Stimulated activated CD8-positive, alpha-beta memory T cell treated with anti-CD3 and anti-CD28 coated beads, Interleukin-7, amount 100 ng/mL, for 24 hours (primary cell): Measurements from ENCODE around the gene PPP2R2C.

Experiments used
- DNase-seq: peaks from one replicate; pipeline ENCODE4 v3.0.0-alpha.2; 2020; ENCODE audit warnings: low read depth

PPP2R2C gene

GRCh38 chr4:6378493-6379445 lies 93.6 kb downstream of the PPP2R2C start:
- DNase-seq: no peak

DNA sequence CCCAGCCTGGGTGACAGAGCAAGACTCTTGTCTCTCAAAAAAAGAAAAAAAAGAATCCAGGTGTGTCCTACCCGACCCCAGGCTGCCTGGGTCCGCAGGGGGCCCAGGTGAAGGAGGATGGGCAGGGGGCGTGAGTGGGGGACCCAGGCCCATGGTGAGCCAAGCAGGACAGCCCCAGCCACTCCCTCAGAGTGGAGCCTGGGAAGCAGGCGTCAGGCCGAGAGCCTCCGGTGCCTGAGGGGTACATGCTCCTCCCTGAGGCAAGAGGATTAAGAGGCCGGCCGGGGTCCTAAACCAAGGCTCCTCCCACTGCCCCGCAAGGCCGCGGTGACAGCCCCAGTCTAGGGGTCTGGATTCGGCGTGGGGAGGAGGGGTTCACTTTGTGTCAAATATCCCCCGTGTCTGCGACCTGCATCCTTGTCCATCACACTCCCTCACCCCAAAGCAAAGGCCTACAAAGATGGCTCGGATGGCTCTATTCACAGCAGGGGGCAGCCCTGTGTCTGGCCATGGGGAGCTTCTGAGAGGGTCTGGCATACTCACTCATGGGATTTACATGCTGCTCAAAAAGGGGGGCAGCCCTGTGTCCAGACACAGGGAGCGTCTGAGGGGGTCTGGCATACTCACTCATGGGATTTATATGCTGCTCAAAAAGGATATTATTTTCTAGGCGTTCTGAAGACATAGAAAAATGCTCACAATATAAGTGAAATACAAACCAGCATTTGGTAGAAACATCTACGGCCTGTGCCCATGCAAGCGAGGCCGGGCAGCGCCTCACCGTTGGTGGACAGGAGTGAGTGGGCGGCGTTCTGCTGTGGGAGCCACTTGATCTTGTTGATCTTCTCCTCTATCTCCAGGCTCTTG lies 94.6 kb downstream of the PPP2R2C start:
- no peak for DNase-seq

DNA sequence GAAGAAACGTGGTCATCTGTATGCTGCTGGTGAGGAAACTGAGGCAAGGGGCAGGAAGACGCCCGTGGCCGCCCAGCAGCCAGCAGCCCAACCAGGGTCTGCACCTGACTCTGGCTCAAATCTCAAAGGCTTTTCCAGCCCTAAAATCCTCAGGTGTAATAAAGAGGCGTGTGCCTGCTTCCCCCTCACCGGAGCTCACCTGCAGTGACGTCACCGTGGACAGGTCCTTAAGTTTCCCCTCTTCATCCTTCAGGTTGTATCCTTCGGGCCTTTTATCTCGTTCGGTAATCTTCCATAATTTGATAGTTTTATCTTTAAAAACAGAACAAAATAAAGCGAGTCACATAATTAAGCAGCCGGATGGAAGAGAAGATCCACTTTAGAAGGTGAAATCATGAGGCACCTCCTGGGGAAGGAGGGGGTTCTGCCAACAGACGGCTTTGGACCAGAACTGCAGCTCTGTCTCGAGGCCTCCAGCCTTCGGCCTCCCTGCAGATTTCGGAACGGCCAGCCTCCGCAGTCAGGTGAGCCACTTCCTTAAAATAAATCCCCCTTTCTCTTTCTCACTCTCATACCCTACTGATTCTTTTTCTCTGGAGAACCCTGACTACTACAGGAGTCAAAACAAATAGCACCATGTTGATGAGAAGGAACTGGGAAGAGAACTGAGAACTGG lies 96.7 kb downstream of the PPP2R2C start:
- no peak for DNase-seq

GRCh38 chr4:6374575-6374974 lies 97.8 kb downstream of the PPP2R2C start:
- DNase-seq: no peak

DNA sequence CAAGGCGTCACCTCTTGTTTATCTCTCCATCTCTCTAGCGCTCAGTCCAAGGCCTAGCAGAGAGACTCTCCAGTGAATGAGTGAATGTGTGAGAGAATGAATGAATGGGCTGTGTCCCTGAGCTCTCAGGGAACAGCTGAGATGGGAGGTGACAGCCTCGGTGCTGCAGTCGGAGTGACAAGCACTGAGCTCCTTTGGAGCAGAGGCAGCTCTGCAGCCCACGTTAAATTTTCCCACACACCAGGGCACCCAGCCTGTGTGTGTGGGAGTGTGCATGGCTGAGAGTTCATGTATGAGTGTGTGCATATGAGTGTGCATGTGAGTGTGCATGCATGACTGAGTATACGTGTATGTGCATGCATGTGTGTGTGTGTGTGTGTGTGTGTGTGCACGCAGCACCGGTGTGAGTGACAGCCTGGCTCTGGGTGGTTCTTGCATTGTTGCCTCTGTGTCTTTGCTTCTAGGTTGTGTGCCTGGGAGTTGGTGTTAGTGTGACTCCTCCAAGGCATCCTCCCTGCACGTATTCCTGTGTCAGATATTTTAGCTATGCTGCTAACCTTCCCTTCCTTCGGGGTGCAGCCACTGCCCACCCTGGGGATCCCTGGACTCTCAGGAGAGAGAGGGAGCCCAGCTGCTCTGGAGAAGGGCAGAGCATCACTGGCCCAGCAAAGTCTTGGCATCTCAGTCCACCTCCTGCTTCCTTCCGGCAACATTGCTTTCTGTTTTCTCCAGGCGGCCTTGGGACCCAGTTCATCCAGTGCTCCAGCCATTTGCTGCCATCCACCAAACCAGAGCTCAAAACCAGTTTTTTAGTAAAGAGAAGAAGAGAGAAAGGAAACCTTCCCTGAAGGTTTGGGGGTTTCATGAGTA lies 98.6 kb downstream of the PPP2R2C start:
- DNase-seq: no peak

DNA sequence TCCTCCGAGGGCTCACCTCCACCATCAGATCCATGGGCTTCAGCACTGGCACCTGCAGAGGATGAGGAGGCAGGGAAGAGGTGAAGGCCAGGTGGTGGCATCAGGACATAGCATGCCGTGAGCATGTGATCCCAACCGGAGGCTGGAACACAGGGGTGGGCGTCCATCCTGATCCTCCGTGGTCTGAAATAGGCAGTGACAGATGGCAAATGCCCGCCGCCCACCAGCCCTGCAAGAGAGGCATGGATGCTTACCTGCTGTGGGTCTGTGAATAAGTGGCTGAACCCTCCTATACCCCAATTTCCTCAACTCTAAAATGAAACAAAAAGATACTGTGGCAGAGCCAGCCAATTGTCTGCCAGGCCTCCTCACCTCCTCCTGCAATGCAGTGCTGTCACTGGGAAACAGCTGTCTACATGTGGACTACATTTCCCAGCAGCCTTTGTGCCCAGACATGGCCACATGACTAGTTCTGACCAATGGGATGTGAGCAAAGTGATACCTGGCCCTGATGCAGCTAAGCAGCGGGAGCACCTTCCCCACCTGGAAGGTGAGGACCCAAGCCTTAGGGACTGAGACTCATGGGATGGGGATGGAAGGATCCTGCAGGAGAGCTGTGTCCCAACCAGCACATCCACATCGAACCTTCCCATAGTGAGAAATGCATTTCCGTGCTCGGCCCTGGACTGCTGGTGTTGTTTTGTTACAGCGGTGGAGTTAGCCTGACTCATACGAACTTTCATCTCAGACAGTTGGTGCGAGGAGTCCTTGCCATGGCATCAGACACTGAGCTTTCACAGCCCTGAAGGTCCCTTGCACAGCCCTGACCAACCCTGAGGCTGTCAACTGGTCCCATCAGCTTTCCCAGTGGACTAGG lies 99.5 kb downstream of the PPP2R2C start:
- DNase-seq: no peak

- DNase-seq: no peak
Observed at GRCh38 chr4:6371812-6372211, 100.6 kb downstream of the PPP2R2C start.

- no peak for DNase-seq
Observed at GRCh38 chr4:6371271-6371670, 101.1 kb downstream of the PPP2R2C start.

DNA sequence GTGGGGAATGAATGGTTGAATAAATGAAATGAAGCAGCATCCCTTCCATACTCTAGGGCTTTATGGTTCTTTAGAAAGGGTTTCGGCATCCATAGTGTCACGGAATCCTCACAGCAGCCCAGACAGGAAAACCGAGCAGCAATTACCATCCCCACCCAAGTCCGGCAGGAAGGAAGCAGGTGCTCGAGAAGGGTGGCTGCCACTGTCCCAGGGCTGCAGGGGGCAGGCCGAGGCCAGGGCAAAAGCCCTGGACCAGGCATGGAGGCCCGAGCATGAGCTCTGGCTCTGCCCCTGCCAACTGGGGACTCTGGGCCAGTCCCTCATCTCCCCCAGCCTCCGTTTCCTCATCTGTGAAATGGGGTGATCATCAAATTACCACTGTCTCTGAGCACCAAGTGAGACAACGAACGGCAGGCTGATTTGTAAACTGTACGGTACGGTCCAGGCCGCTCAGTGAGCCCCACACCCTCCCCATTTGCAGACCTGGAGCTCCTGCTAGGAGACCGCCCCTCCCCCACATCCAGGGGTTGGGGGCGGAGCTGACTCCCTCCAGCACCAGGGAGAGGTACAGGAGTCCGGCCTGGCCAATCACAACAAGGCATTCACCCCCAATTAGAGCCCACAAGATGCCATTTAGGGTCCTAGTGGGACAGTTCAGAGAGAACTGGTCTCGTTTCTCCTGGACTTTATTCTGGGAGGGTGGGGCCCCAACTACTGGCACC lies 102.3 kb downstream of the PPP2R2C start:
- no peak for DNase-seq

DNA sequence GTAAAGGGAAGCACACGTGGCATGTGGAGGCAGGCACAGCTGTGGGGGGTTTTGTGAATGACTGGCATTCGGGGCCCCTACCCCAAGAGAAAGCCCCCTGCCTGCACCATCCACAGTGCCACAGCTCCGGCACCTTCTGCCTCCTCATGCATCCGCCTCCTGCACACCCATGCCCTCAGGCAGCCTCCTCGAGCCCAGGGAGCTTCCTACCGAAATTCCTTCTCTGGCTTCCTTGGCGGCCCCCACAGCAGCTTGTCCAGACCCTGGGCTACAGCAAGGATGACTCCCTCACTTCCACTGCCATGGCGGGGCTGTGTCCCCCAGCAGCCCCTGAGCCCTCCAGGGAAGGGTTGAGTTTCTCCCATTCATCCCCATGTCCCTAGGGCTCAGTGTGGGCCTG lies 102.9 kb downstream of the PPP2R2C start:
- DNase-seq: no peak

DNA sequence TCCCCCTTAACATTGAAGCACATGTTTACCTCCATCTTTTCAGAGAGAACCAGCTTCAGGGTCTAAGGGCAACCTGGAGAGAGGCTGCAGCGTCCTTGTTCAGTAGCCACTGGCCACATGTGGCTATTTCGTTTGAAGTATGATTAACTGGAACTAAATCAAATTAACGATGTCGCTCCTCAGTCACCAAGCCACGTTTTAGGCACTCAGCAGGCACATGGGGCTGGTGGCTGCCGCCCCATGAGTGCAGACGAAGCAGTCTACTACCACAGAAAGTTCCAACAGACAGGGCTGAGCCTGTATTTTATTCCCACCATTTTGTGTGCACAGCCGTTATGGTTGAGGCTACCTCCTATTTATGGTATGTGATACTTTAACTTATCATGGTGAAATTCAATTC lies 103.4 kb downstream of the PPP2R2C start:
- DNase-seq: no peak

DNA sequence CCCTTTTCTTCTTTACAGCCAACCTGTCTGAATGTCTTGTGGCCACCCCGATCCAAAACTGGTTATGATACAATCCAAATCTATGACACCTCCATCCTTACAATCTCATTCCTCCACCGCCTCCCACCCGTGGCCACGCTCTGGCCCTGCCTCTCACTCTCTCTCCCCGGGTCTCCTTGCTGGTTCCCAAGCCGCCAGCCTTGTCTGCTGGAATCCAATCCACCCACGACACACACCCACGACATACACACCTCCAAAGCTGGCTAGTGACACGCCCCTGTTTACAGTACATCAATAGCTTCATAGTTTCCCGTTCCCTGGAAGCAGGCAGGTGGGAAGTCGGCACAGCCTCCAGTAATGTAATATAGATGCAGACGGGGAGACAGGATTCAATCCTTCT lies 103.8 kb downstream of the PPP2R2C start:
- no peak for DNase-seq

GRCh38 chr4:6368096-6368495 lies 104.3 kb downstream of the PPP2R2C start:
- no peak for DNase-seq

GRCh38 chr4:6367371-6367851 lies 105.0 kb downstream of the PPP2R2C start:
- DNase-seq: no peak

DNA sequence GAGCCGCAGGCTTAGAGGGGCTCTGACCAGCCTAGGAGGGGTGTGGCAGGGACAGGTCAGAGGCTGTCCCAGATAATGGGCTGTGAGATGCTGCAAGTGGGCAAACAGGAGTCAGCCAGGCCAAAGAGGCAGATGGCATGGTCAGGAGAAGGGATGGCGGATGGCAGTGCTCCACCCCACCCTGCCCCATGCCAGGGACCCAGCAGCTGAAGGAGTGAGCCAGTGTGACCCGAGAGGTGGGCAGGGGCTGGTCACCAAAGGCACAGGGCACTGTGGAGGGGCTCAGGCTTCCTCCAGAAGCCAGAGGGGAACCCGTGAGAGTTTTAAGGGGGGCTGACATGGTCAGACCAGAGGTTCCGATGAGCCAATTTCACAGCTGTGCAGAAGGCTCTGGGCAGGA lies 105.8 kb downstream of the PPP2R2C start:
- no peak for DNase-seq

- no peak for DNase-seq
Observed at GRCh38 chr4:6365545-6366086, 106.8 kb downstream of the PPP2R2C start.

GRCh38 chr4:6364581-6364980 lies 107.8 kb downstream of the PPP2R2C start:
- DNase-seq: no peak

GRCh38 chr4:6364146-6364545 lies 108.3 kb downstream of the PPP2R2C start:
- DNase-seq: no peak

- no peak for DNase-seq
Observed at GRCh38 chr4:6362896-6363295, 109.5 kb downstream of the PPP2R2C start.
